Liver (tissue), 3 donors: ENCODE data around the gene BHLHE40.

Experiments
- TF ChIP-seq, protein P1 (sequence below): fragments of 150-350 bp; IDR thresholded peaks from 2 replicates; pipeline ENCODE4 v1.5.1; 2017; ENCODE audit warnings: improper control_type of control experiment, low read depth, low read length; ENCODE audit not compliant: missing input control
- TF ChIP-seq, protein P2 (sequence below): IDR thresholded peaks from 2 replicates; pipeline ENCODE4 v1.6.1; 2016; ENCODE audit warnings: antibody characterized with exemption
- donor health status: healthy.
- donor health status: healthy.

DNA sequence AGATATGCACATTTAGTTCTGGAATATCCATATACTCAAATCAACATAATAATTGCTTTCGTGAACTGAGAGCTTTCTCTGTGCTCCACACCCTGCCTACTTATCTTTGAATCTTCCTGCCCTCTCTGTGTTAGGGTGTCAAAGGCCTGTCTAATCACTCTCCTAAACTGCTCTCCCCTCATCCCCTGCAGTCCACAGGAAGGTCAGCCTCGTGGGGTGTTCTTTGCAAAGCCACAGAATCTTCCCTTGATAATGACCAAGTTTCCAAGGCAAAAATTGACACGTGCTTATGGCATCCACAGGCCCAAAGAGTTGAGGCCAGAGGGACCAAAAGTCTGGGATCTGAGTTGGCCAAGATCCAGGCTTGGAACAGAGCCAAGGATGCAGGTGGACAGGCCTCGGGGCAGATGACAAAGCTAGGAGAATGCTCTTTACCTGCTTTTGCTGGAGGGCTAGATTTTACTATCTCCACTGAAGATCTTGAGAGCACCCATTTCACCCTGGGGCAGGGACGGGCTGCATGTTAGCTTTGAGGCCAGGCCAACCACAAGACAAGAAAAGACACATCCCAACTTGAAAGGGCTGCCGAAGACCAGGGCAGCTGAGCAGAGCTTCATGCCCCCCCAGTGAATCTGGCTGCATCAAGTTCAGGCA, 20.4 kb downstream of the BHLHE40 start:
- TF ChIP-seq, protein P1, sequence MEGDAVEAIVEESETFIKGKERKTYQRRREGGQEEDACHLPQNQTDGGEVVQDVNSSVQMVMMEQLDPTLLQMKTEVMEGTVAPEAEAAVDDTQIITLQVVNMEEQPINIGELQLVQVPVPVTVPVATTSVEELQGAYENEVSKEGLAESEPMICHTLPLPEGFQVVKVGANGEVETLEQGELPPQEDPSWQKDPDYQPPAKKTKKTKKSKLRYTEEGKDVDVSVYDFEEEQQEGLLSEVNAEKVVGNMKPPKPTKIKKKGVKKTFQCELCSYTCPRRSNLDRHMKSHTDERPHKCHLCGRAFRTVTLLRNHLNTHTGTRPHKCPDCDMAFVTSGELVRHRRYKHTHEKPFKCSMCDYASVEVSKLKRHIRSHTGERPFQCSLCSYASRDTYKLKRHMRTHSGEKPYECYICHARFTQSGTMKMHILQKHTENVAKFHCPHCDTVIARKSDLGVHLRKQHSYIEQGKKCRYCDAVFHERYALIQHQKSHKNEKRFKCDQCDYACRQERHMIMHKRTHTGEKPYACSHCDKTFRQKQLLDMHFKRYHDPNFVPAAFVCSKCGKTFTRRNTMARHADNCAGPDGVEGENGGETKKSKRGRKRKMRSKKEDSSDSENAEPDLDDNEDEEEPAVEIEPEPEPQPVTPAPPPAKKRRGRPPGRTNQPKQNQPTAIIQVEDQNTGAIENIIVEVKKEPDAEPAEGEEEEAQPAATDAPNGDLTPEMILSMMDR, result no peak
- TF ChIP-seq, protein P2, sequence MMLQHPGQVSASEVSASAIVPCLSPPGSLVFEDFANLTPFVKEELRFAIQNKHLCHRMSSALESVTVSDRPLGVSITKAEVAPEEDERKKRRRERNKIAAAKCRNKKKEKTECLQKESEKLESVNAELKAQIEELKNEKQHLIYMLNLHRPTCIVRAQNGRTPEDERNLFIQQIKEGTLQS, result no peak
